Renal cortex interstitium (tissue), 11 donors: ENCODE measurements around the gene FHAD1. TPM values are rescaled to one million over a fixed set of nuclear protein-coding genes. Genes with fewer than 3 reads are reported as not detected.

Experiments used
- DNase-seq, 11 donors: peaks; one replicate each; pipeline ENCODE4 v3.0.0-alpha.2; 2013; ENCODE audit warnings: low read depth in 9 of 11, low spot score in 4 of 11; ENCODE audit errors: extremely low read depth in 1 of 11
- polyA plus RNA-seq, 3 donors: library from polyadenylated mRNA; unstranded; fragments of 120-200 nt; gene quantifications; one replicate each; pipeline ENCODE4 v1.2.1, GENCODE V29; 2013; ENCODE audit not compliant: insufficient read length in 3 of 3

FHAD1 gene
- polyA plus RNA-seq, 3 donors, result 3.3 to 6.5 (median 3.5) TPM

GRCh38 chr1:15332525-15332924 is 85.5 kb downstream of the FHAD1 start:
- no peak for DNase-seq

GRCh38 chr1:15332952-15333715 is 86.1 kb downstream of the FHAD1 start:
- no peak for DNase-seq

DNA sequence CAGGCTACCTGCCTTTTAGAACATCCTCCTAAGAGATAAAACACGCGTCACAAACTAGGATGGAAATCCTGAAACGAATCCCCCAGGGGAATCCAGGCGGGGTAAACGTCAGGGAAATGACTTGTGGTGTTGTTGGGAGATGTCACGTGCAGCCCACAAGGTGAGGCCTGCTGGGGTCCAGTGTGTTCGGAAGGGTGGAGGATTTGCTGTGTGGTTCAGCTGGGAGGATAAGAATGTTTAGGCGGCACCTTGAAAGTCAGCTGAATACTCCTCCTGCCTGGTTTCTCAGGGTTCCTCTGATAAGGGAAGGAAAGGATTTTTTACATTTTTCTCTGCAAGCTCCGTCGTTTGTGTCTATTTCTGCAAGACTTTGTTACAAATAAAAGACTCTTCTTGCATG is 88.0 kb downstream of the FHAD1 start:
- no peak for DNase-seq

DNA sequence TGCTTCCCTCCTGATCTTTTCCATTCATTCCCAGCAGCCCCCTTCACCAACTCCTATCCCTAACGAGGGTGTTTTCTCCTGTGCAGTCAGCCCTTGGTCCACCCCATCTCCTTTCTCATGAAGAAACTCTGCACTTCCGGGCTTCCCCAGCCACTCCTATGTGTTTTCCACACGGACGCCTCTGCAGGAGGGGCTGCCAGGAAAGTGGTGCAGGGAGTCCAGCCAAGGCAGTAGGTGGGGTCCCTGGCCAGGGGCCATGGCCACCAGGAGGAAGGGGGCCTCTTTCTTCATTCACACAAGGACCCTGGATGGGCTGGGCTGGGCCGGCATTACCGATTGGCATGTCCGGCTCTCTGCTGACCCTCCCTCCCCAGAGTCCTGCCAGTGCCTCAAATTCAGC is 89.8 kb downstream of the FHAD1 start:
- no peak for DNase-seq

GRCh38 chr1:15337656-15338402 is 90.8 kb downstream of the FHAD1 start:
- no peak for DNase-seq

- DNase-seq, result no peak
These were observed 92.5 kb downstream of the FHAD1 start for GRCh38 chr1:15339570-15339969.

GRCh38 chr1:15341228-15341627 is 94.2 kb downstream of the FHAD1 start:
- no peak for DNase-seq

DNA sequence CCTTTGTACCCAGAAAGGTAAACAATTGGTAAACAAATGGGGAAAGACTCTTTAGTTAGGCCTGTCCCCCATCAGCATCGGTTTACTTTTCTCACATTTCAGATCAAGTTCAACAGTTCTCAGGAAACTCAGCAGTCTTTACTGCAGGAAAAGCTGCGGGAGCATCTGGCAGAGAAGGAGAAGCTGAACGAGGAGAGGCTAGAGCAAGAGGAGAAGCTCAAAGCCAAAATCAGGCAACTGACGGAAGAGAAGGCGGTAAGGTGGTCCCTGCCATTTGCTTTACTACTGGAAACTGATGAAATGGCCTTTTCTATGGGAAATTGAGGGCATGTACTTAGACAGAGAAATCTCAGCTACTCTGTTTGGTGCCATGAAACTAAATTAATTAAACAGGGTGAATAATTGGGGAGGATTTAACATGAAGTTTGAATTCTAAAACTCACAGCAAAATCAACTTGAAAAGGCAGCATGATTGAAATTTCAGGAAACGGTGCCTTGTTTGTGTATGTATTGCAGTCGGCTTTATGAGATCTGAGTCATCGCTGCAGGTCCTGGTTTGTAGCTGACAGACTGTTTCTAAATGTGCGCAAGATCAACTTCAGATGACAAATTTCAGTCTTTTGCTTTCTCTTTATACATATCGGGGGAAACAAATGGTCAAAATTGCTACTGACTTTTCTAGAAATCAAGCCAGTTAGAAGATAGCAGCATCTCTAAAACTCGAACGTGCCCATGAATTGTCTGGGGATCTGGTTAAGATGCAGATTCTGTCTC is 94.8 kb downstream of the FHAD1 start:
- no peak for DNase-seq

DNA sequence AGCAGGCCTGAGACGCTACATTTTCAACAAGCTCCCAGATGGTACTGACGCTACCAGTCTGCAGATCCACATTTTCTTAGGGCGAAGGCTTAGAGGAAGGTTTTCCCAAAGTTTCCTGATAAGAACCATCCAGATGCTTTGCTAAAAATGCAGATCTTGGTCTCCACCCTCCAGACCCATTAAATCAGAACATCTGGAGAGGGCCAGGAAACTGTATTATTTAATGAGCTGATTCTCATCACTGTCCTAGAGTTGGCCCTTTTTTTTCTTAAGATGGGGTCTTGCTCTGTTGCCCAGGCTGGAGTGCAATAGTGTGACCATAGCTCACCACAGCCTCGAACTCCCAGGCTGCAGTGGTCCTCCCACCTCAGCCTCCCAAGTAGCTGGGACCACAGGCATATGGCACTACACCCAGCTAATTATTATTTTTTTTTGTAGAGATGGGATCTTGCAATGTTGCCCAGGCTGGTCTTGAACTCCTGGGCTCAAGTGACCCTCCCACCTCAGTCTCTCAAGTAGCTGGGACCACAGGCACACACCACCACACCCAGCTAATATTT is 95.5 kb downstream of the FHAD1 start:
- DNase-seq, result no peak

- no peak for DNase-seq
These were observed 96.1 kb downstream of the FHAD1 start for GRCh38 chr1:15343099-15343498.

DNA sequence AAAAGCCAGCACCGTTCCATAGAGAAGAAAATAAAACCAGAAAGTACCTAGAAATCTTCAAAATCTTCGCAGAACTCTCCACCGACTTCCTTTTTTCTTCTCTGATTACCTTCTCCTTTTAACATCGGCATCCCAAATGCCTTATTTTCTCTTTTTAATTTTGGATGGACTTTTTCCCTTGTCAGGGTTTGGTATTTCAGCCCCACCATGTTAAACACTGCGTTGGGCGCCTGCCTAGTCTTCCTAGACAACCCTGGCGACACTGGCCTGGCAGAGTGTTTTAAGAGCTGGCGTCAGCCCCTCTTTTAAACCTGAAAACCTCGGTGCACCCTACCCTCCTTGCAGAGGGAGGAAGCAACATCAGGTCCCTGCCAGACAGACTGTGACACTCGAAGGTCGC is 96.7 kb downstream of the FHAD1 start:
- peak in 8 of 11 donors; percentile 49 to 86 (median 70) for DNase-seq

DNA sequence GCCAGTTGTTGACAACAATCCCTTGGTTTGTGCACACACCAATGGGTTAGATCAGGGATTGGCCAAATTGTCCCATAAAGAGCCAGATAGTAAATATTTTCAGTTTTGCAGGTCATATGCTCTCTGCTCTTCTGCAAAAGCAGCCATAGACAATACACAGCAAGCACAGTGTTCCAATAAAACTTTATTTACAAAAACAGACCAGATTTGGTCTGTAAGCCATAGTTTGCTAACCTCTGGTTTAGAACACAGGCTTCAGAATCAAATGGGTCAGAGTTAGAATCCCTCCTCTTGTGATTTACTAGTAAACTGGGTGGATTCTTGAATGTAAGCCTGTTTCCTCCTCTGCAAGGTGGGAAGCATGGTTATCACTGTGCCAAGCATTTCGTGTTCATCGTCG is 97.4 kb downstream of the FHAD1 start:
- no peak for DNase-seq

DNA sequence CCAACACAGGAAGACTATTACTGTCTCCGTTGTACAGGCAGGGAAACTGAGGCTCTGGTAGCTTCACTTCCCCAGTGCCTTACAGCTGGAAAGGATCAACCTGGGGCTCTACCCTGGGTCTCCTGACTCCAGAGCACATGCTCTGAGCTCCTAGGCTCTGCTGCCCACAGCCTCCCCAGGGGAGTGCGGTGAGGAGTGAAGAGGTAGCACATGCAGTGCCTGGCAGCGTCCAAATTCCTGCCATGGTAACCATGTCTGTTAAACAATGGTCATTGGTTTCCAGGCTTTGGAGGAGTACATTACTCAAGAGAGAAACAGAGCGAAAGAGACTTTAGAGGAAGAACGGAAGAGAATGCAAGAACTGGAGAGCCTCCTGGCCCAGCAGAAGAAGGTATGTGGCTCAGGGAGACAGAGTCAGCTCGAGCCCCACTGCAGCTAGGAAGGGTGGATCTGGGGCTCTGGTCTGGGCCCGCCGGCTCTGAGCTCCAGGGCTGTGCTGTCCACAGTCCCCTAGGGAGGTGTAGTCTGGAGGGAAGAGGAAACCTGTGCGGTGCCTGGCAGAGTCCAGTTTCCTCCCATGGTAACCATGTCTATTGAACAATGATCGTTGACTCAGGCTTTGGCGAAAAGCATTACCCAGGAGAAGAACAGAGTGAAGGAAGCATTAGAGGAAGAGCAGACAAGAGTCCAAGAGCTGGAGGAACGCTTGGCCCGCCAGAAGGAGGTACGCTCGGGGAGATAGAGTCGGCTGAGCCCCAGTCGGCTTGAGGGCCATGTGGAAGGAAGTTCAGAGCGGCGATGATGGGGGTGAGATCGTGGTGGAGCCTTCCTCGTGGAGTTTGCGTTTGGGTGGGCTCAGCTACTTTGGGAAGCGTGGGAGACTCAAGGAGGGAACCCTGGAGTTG is 98.0 kb downstream of the FHAD1 start:
- no peak for DNase-seq

GRCh38 chr1:15345705-15346345 is 98.8 kb downstream of the FHAD1 start:
- DNase-seq, result no peak

GRCh38 chr1:15346346-15347030 is 99.5 kb downstream of the FHAD1 start:
- no peak for DNase-seq

GRCh38 chr1:15347182-15347581 is 100.2 kb downstream of the FHAD1 start:
- no peak for DNase-seq

- no peak for DNase-seq
These were observed 101.6 kb downstream of the FHAD1 start for GRCh38 chr1:15348648-15349047.

- DNase-seq, result no peak
These were observed 102.1 kb downstream of the FHAD1 start for GRCh38 chr1:15349133-15349532.
